ENCODE data around the gene STUB1.

STUB1 gene

DNA sequence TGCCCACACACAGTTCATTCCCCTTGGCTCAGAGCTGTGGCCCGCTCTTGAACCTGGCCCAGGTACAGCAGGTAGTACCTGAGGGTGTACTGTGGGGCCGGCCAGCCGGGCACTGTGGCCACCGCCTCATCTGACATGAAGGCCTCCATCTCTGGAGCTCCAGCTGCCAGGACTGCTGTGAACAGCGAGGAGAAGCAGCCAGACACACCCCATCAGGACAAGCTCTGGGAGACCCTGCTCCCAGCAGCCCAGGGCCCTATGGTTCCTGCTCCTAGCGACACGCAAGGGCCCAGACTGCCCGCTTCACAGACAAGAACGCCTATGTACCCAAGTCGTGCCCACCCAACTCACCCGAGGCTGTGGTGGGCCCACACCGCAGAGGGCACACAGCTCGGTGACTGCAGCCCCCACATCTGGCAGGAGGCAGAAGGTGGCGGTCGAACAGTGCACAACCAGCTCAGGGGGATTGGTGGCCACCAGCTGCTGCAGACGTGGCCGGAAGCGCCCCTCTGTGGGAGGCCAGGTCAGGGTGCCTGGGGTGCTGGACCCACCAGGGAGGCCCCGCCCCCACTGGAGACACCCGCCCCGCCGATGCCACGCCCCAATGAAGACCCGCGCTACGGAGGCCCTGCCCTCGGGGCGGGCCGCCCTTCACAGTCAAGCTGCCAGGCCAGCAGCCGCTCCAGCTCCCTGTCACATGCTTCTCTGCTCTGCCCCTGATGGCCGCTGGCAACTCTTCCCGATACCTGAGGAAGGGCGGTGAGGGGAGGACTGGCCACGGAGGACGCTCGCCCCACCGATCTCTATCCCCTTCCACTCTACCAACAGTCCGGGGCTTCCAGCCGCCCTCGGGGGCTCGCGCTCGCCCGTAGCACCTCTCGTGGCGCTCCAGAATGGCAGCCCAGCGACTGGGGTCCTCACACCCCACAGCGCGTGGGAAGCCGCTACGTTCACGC, 1.1 kb upstream of the STUB1 start:
- Histone ChIP-seq H3K27ac (ENCODE audit: low read depth, low read length) (peak overlapping the region; percentile 70), H3K27me3 (ENCODE audit: control insufficient read depth, insufficient read depth, low read length) (no peaks in the 10 kb centered on the region), H3K4me3 (ENCODE audit: low read length) (peak overlapping the region; percentile 77), H3K36me3 (ENCODE audit: control insufficient read depth, insufficient read depth, low read length) (peaks cover 15% of the 10 kb centered on the region), H3K4me1 (ENCODE audit: control insufficient read depth, insufficient read depth, low read length) (peaks cover 19% of the 10 kb centered on the region), H3K9ac (ENCODE audit: low read length) (no peak overlapping the region)

DNA sequence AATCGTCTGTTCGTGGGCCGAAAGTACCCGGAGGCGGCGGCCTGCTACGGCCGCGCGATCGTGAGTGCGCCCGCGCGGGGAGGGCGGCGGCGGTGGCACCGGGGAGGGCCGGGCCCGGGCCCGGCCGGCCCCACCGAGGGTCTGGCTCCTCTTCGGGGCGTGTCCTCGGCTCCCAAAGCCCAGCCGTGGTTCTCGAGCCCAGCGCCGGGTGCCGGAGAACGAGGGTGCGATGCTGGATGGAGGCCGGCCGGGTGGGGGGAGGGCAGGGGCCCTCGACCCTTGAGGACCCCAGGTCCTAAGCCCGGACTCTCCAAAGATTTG, 375 bp downstream of the STUB1 start:
- H3K4me1 ChIP-seq (ENCODE audit: control insufficient read depth, insufficient read depth, low read length) = peaks cover 15% of the 10 kb centered on the region
- H3K4me3 ChIP-seq (ENCODE audit: low read length) = peak overlapping the region; percentile 66
- H3K9ac ChIP-seq (ENCODE audit: low read length) = peak overlapping the region; percentile 75
- H3K27me3 ChIP-seq (ENCODE audit: control insufficient read depth, insufficient read depth, low read length) = no peaks in the 10 kb centered on the region
- peak overlapping the region; percentile 82 for H3K27ac ChIP-seq (ENCODE audit: low read depth, low read length)
- H3K36me3 ChIP-seq (ENCODE audit: control insufficient read depth, insufficient read depth, low read length) = peaks cover 15% of the 10 kb centered on the region

DNA sequence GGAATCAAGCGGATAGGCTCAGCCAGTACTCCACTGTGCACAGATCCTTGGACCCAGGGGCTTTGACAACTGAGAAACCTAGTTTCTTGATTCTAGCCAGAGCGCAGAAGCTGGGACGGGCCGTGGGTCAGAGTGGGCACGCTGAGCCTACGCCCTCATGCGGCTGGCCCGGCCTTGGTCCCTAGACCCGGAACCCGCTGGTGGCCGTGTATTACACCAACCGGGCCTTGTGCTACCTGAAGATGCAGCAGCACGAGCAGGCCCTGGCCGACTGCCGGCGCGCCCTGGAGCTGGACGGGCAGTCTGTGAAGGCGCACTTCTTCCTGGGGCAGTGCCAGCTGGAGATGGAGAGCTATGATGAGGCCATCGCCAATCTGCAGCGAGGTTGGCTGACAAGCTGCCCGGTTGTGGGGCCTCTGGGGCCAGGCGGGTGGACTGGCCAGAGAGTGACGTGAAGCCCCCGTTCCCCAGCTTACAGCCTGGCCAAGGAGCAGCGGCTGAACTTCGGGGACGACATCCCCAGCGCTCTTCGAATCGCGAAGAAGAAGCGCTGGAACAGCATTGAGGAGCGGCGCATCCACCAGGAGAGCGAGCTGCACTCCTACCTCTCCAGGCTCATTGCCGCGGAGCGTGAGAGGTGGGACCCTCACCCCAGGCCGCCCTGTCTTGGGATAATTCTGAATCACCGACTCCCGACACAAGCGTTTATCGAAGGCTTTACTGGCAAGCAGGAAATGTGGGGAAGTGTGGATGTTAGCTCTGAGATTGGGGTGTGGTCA, 946 bp downstream of the STUB1 start:
- Histone ChIP-seq H3K4me1 (ENCODE audit: control insufficient read depth, insufficient read depth, low read length) (peaks cover 15% of the 10 kb centered on the region), H3K27me3 (ENCODE audit: control insufficient read depth, insufficient read depth, low read length) (no peaks in the 10 kb centered on the region), H3K27ac (ENCODE audit: low read depth, low read length) (peak overlapping the region; percentile 82), H3K36me3 (ENCODE audit: control insufficient read depth, insufficient read depth, low read length) (peaks cover 15% of the 10 kb centered on the region), H3K4me3 (ENCODE audit: low read length) (peak overlapping the region; percentile 66), H3K9ac (ENCODE audit: low read length) (peak overlapping the region; percentile 34)

DNA sequence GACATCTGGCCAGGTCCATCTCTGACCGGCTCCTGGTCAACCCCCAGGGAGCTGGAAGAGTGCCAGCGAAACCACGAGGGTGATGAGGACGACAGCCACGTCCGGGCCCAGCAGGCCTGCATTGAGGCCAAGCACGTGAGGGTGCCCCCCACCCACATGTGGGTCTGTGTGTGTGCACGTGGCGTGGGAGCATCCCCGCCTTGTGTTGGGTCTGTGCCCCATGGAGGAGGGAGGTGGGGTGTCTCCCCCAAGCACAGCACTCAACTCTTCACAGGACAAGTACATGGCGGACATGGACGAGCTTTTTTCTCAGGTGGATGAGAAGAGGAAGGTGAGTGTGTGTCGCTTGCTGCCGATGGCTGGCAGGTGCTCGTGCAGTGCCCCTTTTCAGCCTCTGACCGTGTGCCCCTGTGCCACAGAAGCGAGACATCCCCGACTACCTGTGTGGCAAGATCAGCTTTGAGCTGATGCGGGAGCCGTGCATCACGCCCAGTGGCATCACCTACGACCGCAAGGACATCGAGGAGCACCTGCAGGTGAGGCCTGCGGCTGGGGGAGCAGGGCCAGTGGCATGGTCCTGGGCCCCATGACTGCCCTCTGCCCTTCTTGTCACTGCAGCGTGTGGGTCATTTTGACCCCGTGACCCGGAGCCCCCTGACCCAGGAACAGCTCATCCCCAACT, 1.7 kb downstream of the STUB1 start:
- Histone ChIP-seq H3K27me3 (ENCODE audit: control insufficient read depth, insufficient read depth, low read length) (no peaks in the 10 kb centered on the region), H3K36me3 (ENCODE audit: control insufficient read depth, insufficient read depth, low read length) (peaks cover 15% of the 10 kb centered on the region), H3K9ac (ENCODE audit: low read length) (no peak overlapping the region), H3K4me3 (ENCODE audit: low read length) (peak overlapping the region; percentile 66), H3K4me1 (ENCODE audit: control insufficient read depth, insufficient read depth, low read length) (peaks cover 15% of the 10 kb centered on the region), H3K27ac (ENCODE audit: low read depth, low read length) (no peak overlapping the region)

DNA sequence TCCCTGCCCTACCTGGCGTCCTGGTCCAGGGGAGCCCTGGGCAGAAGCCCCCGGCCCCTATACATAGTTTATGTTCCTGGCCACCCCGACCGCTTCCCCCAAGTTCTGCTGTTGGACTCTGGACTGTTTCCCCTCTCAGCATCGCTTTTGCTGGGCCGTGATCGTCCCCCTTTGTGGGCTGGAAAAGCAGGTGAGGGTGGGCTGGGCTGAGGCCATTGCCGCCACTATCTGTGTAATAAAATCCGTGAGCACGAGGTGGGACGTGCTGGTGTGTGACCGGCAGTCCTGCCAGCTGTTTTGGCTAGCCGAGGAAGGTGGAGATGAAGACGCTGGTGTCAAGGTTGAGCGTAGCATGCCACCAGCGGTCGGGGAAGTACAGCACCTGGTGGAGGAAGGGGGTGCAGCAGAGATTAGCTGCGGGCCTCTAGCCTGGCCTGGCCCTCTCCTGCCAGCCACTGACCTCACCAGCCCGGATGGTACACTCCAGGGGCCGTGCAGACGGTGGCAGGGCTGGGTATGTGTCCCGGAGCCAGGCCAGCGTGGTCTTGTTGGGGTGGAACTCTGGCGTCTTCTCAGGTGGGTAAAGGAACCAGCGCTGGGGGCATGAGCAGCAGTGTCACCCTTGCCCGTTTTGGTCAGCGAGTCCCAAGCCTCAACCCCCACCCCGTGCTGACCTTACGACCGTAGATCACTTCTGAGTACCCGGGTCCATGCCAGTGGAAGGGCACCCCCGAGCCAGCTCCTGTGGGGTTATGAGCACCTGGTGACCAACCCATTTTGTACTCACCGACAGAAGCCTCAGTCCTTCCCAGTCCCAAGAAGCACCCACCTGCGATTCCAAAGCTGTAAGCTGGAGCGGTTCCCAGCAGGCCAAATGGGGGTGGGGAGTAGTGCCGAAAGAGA, 2.5 kb downstream of the STUB1 start:
- no peaks in the 10 kb centered on the region for H3K27me3 ChIP-seq (ENCODE audit: control insufficient read depth, insufficient read depth, low read length)
- no peak overlapping the region for H3K4me3 ChIP-seq (ENCODE audit: low read length)
- H3K4me1 ChIP-seq (ENCODE audit: control insufficient read depth, insufficient read depth, low read length) = peaks cover 15% of the 10 kb centered on the region
- peaks cover 18% of the 10 kb centered on the region for H3K36me3 ChIP-seq (ENCODE audit: control insufficient read depth, insufficient read depth, low read length)
- H3K9ac ChIP-seq (ENCODE audit: low read length) = no peak overlapping the region
- H3K27ac ChIP-seq (ENCODE audit: low read depth, low read length) = no peak overlapping the region

DNA sequence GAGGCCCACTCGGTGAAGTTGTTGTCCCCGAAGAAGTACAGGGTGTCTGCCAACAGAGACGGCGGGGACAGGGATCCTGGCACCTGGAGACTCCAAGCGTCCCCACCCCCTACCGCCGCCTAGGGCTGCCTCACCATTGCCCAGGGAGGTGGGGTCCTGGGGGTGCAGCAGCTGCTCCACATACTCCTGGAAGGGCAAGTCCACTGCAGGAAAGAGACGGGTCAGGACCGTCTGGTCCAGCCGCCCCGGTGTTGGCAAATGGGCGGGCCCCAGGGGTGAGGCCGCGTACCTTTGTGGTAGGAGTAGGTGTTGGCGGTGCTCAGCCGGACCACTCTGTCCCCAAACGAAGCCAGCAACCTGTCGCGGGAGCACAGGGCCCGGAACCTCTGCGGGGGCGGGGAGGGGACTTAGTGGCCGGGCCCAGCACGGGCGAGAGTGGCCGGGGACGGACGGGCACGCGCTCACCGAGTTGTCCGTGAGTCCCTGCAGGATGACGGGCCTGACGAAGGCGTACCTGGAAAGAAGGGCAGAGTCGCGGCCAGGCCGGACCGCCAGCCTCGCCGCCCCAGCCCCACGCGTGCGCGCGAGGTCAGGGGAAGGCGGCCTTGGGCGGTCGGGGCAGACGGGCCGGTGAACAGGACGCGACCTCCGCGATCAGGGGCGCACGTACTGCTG, 3.3 kb downstream of the STUB1 start:
- H3K9ac ChIP-seq (ENCODE audit: low read length) = peak overlapping the region; percentile 49
- H3K36me3 ChIP-seq (ENCODE audit: control insufficient read depth, insufficient read depth, low read length) = peaks cover 18% of the 10 kb centered on the region
- peaks cover 15% of the 10 kb centered on the region for H3K4me1 ChIP-seq (ENCODE audit: control insufficient read depth, insufficient read depth, low read length)
- H3K27me3 ChIP-seq (ENCODE audit: control insufficient read depth, insufficient read depth, low read length) = no peaks in the 10 kb centered on the region
- H3K27ac ChIP-seq (ENCODE audit: low read depth, low read length) = peak overlapping the region; percentile 32
- peak overlapping the region; percentile 91 for H3K4me3 ChIP-seq (ENCODE audit: low read length)

DNA sequence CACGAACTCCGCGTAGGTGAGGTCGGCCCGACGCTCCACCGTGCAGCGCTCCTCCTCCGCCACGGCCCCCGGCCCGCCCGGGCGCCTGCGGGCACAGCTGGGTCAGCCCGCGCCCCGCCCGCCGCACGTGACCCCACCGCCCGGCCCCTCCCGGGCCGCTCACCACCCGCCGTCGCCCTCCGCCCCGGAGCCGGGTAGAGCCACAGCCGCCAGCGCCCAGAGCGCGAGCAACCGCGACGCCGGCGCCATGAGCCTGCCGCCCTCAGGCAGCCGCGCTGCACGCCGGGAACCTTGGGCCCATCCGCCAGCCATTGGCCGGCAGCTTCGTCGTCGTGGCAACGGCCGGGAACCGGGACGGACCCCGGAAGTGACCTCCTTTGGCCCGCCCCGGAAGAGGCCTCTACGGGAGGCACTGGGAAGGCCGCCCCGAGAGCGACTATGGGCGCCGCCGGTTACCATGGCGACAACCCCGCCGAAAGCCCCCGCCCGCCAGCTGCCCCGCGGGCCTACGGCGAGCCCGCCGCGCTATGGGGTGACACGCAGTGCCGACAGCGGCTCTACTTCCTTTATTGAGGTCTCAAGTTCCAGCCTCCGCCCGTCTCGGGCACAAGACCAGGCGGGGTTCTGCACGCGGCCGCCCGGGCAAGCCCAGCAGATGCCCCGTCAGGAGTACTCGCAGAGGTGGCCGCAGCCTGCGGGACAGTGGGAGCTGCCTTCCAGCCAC, 4.0 kb downstream of the STUB1 start, which contains the start of gene JMJD8:
Gene JMJD8, minus strand, starts transcription at position 264 of the 724 bp plus-strand sequence. Its CDS starts 15 bp downstream, at position 249.
- peak within 1 kb of the TSS; percentile 66 for H3K27ac ChIP-seq (ENCODE audit: low read depth, low read length)
- peak within 1 kb of the TSS; percentile 91 for H3K4me3 ChIP-seq (ENCODE audit: low read length)
- H3K27me3 ChIP-seq (ENCODE audit: control insufficient read depth, insufficient read depth, low read length) = no peaks in the 10 kb centered on the region
- H3K4me1 ChIP-seq (ENCODE audit: control insufficient read depth, insufficient read depth, low read length) = peaks cover 15% of the 10 kb centered on the region
- peak within 1 kb of the TSS; percentile 49 for H3K9ac ChIP-seq (ENCODE audit: low read length)
- peaks cover 18% of the 10 kb centered on the region for H3K36me3 ChIP-seq (ENCODE audit: control insufficient read depth, insufficient read depth, low read length)

DNA sequence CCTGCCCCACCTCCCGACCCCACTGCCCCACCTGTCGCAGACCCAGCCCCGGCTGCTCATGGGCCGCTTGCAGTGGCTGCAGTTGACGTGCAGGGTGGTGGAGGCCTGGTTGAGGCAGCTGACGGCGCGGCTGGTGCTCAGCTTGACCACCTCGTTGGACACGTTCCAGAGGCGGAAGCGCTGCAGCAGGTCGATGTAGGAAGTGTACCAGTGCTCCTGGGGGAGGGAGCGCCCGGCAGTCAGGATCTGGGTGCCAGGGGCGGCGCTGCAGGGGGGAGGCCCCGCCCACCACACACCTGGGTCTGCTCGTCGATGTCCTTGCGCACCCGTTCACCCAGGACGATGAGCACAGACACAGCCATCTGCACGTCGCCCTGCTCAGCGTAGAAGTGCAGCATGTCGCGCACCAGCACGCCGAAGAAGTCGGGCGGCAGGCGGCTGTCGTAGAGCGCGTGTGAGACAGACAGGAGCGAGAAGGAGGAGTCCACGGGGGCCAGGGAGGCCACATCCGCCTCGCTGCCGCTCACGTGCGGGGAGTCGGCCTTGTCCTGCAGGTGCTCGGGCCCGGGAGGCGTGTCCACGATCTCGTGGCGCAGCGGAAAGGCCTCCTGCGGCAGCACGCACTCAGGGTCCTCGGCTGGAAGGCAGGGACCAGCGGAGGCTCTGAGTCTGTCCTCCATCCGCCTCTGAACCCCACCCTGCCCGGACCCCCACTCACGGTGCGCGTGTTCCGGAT, 4.9 kb downstream of the STUB1 start:
- H3K36me3 ChIP-seq (ENCODE audit: control insufficient read depth, insufficient read depth, low read length) = peaks cover 18% of the 10 kb centered on the region
- H3K27ac ChIP-seq (ENCODE audit: low read depth, low read length) = no peak overlapping the region
- H3K4me1 ChIP-seq (ENCODE audit: control insufficient read depth, insufficient read depth, low read length) = peaks cover 19% of the 10 kb centered on the region
- H3K9ac ChIP-seq (ENCODE audit: low read length) = no peak overlapping the region
- H3K4me3 ChIP-seq (ENCODE audit: low read length) = peak overlapping the region; percentile 8
- H3K27me3 ChIP-seq (ENCODE audit: control insufficient read depth, insufficient read depth, low read length) = no peaks in the 10 kb centered on the region

DNA sequence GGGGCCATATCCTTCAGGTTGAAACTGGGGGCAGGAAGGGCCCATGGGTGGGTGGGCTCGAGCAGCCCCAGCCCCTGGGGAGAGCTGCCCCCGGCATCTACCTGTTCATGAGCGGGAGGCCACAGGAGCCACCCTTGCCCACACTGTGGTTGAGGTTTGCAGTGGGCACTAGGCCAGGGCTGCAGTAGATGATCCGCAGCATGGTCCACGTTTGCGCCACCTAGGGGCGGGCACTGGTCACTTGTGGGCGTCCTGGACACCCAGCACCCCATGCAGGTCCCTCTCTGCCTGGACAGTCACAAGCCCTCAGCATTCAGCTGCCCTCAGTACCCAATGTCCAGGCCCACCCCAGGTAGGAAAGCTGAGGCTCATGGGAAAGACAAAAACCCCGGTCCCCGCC, 5.8 kb downstream of the STUB1 start:
- H3K27ac ChIP-seq (ENCODE audit: low read depth, low read length) = no peak overlapping the region
- no peak overlapping the region for H3K9ac ChIP-seq (ENCODE audit: low read length)
- no peaks in the 10 kb centered on the region for H3K27me3 ChIP-seq (ENCODE audit: control insufficient read depth, insufficient read depth, low read length)
- H3K36me3 ChIP-seq (ENCODE audit: control insufficient read depth, insufficient read depth, low read length) = peaks cover 18% of the 10 kb centered on the region
- no peak overlapping the region for H3K4me3 ChIP-seq (ENCODE audit: low read length)
- peaks cover 16% of the 10 kb centered on the region for H3K4me1 ChIP-seq (ENCODE audit: control insufficient read depth, insufficient read depth, low read length)

DNA sequence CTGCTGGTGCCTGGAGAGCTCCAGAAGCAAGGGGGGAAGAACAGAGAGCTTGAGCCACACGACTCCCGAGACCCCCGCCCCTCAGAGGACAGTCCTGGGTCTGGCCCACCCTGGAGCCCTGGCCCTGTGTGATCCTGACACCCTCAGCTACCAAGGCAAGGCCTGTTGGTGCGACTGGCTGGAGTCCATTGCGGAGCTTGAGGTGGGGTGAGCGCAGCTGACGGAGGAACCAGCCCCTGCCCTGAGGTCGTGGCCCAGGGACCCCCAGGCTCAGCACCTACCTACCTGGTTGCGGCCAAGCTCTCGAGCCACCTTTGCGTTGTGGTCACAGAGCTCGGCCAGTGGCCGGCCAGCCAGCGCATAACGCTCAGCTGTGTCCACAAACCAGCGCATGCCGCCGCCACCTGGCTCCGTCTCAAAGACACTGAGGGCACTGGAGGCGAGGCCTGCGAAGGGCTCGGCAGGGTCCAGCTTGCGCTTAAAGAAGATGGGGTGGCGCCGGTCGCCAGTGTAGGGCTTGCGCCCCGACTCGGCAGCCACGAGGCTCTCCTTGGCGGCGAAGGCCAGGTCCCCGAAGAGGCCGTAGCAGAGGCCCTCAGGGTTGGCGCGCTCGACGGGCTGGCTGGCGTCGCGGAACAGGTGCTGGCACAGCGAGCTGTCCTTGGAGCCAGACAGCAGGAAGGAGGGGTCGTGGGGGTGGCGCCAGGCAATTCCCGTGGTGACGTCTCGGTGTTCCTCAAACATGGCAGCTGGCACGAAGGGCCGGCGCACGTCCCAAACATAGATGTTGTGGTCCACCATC, 6.5 kb downstream of the STUB1 start:
- Histone ChIP-seq H3K4me3 (ENCODE audit: low read length) (no peak overlapping the region), H3K27ac (ENCODE audit: low read depth, low read length) (no peak overlapping the region), H3K9ac (ENCODE audit: low read length) (no peak overlapping the region), H3K36me3 (ENCODE audit: control insufficient read depth, insufficient read depth, low read length) (peaks cover 13% of the 10 kb centered on the region), H3K4me1 (ENCODE audit: control insufficient read depth, insufficient read depth, low read length) (peaks cover 10% of the 10 kb centered on the region), H3K27me3 (ENCODE audit: control insufficient read depth, insufficient read depth, low read length) (no peaks in the 10 kb centered on the region)

Data from rectal smooth muscle tissue (tissue), 1 donor.